Activated CD8-positive, alpha-beta T cell treated with anti-CD3 and anti-CD28 coated beads, Interleukin-2, amount 10 ng/mL, durations not matched to agents 7 days and 5 days (primary cell): ENCODE data around the gene UBE2J1. TPM values are rescaled to one million over a fixed set of nuclear protein-coding genes. Genes with fewer than 3 reads are reported as not detected.

ENCODE experiments used
- ATAC-seq: fragments of 150-1000 bp; cut with Tn5 transposase; one replicate; pipeline ENCODE4 v1.10.0; 2021; ENCODE audit warnings: moderate library complexity
- CTCF ChIA-PET: fragments of 350-600 bp; sonication (Branson Sonifier 250); formaldehyde crosslinking; loops from one replicate; lab custom pipeline; 2021; ENCODE audit warnings: antibody characterized with exemption; lab: Charles Lee
- POLR2A ChIA-PET: fragments of 350-600 bp; sonication (Branson Sonifier 250); formaldehyde crosslinking; loops from one replicate; lab custom pipeline; 2021; ENCODE audit warnings: antibody characterized with exemption; lab: Charles Lee
- DNase-seq: peaks from one replicate; pipeline ENCODE4 v3.0.0-alpha.2; 2020
- H3K27ac Mint-ChIP-seq: one replicate; pipeline ENCODE4 v1.8.0; 2021; ENCODE audit warnings: mild to moderate bottlenecking, mixed read lengths
- H3K27me3 Mint-ChIP-seq: one replicate; pipeline ENCODE4 v1.8.0; 2021; ENCODE audit warnings: low read depth, mixed read lengths
- H3K36me3 Mint-ChIP-seq: one replicate; pipeline ENCODE4 v1.8.0; 2021; ENCODE audit warnings: low read depth, mixed read lengths
- H3K4me1 Mint-ChIP-seq: one replicate; pipeline ENCODE4 v1.8.0; 2021; ENCODE audit warnings: low read depth, mixed read lengths
- H3K4me3 Mint-ChIP-seq: one replicate; pipeline ENCODE4 v1.8.0; 2021; ENCODE audit warnings: mild to moderate bottlenecking, mixed read lengths
- H3K9me3 Mint-ChIP-seq: one replicate; pipeline ENCODE4 v1.8.0; 2022; ENCODE audit warnings: mixed read lengths; ENCODE audit not compliant: insufficient read depth
- total RNA-seq, 2 experiments: library from RNA; stranded (reverse); gene quantifications; one replicate each; pipeline ENCODE4 v1.2.3, GENCODE V29; 2021

UBE2J1 gene
- total RNA-seq, 2 experiments from 2014 or later = 30.1 to 30.3 TPM

GRCh38 chr6:89364586-89364985, 12.1 kb upstream of the UBE2J1 start:
- ATAC-seq (no peak), DNase-seq (no peak)
- Mint-ChIP-seq H3K4me3 (no peak overlapping the region), H3K27me3 (peaks cover under 1% of the 10 kb centered on the region), H3K36me3 (peaks cover 6% of the 10 kb centered on the region), H3K27ac (no peak overlapping the region), H3K4me1 (peaks cover 42% of the 10 kb centered on the region), H3K9me3 (peaks cover 8% of the 10 kb centered on the region)
- ChIA-PET CTCF (interaction anchor here (1.4 to 7.5 kb wide), 4 partner anchors 10 to 381 kb away, joined by 12 to 135 read pairs (median 74); partner anchors contain the start of gene UBE2J1), POLR2A (interaction anchor here (1.1 to 1.8 kb wide), 2 partner anchors 8 to 12 kb away, joined by 4 to 7 read pairs; partner anchors contain the start of gene UBE2J1)

- H3K4me3 Mint-ChIP-seq = no peak overlapping the region
- peak overlapping the region; percentile 24 for H3K27ac Mint-ChIP-seq
- H3K9me3 Mint-ChIP-seq = peaks cover 8% of the 10 kb centered on the region
- ChIA-PET POLR2A (no interaction called here), CTCF (interaction anchor here (1.7 to 7.5 kb wide), 2 partner anchors 13 to 71 kb away, joined by 5 to 123 read pairs; no protein-coding TSS in a partner anchor)
- peaks cover 65% of the 10 kb centered on the region for H3K4me1 Mint-ChIP-seq
- no peak for DNase-seq
- peaks cover 8% of the 10 kb centered on the region for H3K36me3 Mint-ChIP-seq
- H3K27me3 Mint-ChIP-seq = no peaks in the 10 kb centered on the region
- ATAC-seq = no peak
Measured at GRCh38 chr6:89361171-89361570, 8.6 kb upstream of the UBE2J1 start.

DNA sequence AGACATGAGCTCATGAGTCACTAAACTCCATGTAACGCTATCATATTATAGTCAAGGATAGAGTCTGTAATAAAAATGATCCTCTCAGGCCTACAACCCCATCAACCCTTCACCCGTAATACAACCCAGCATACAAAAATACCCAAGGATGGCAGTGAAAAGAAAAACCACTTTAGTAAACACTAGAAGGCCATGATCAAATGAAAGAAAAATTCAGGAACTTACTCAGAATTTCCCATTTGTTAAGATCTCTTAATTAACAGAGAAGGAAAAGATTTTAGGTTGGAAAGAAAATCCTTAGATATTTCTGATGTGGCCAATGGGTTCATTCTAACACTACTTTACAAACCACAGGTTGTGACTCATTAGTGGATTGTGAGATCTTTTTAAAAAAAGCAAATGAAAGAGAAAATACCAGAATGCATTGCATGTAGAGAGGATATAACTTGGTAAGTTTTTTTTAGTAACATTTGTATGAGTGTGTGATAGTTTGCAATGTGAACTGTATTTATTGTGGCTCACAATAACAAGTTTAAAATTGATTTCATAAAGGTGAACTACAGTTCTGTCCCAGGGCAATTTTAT, 8.0 kb upstream of the UBE2J1 start:
- ChIA-PET POLR2A (interaction anchor here (0.6 to 1.3 kb wide), 2 partner anchors 9 to 60 kb away, joined by 3 to 4 read pairs; no protein-coding TSS in a partner anchor), CTCF (interaction anchor here (1.9 to 7.5 kb wide), 2 partner anchors 10 to 14 kb away, joined by 11 to 123 read pairs; no protein-coding TSS in a partner anchor)
- Mint-ChIP-seq H3K27me3 (no peaks in the 10 kb centered on the region), H3K4me1 (peaks cover 69% of the 10 kb centered on the region), H3K9me3 (peaks cover 8% of the 10 kb centered on the region), H3K27ac (peak overlapping the region; percentile 24), H3K36me3 (peaks cover 8% of the 10 kb centered on the region), H3K4me3 (peak overlapping the region; percentile 0)
- ATAC-seq (peak; percentile 62), DNase-seq (no peak)

DNA sequence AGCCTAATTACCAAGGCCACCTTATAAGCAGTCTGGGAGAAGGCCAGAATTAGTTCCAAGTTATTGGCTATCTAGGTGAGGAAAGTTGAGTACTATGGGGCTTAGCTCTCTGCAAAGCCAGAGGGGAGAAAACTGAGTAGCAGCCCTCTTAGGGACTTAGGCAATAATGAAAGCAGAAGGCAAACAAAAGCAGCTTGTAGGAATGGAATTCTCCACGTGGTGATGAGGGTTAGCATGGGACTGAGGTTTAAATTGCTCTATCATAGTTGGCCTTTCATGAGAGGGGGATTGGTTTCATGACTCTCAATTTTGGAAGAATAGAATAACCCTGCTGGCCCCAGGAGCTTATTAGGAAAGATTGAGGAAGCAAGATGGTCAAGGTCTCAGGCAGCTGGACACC, 7.0 kb upstream of the UBE2J1 start:
- ATAC-seq (no peak), DNase-seq (no peak)
- no peak overlapping the region for H3K27ac Mint-ChIP-seq
- no peaks in the 10 kb centered on the region for H3K27me3 Mint-ChIP-seq
- peaks cover 8% of the 10 kb centered on the region for H3K9me3 Mint-ChIP-seq
- no peak overlapping the region for H3K4me3 Mint-ChIP-seq
- peaks cover 65% of the 10 kb centered on the region for H3K4me1 Mint-ChIP-seq
- H3K36me3 Mint-ChIP-seq = peaks cover 8% of the 10 kb centered on the region
- ChIA-PET POLR2A (interaction anchor here (0.6 to 1.3 kb wide), 5 partner anchors 9 to 469 kb away, joined by 3 to 4 read pairs (median 3); partner anchors contain the start of gene PNRC1), CTCF (interaction anchor here (1.9 to 7.5 kb wide), 2 partner anchors 9 to 15 kb away, joined by 11 to 123 read pairs; no protein-coding TSS in a partner anchor)

DNA sequence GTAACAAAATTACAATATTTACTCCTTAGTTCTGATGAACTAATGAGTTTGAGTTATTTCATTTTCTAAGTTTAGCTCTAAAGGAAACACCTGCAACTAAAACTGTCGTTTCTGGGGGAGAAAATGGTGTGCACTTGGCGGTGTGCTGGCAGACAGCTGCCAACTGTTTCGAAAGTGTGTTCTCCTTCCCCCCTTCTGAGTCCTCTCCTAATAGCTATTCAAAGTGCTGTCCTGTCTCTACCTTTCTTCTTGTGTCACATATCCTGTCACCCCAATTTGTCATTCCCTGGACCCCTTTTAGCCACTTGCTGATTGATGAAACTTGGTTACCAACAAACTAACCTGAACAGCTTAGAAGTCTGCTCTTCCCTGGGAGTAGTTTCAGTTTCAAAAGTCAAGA, 4.9 kb upstream of the UBE2J1 start:
- peaks cover 8% of the 10 kb centered on the region for H3K9me3 Mint-ChIP-seq
- H3K27me3 Mint-ChIP-seq = no peaks in the 10 kb centered on the region
- DNase-seq (peak; percentile 39), ATAC-seq (peak; percentile 30)
- peaks cover 5% of the 10 kb centered on the region for H3K36me3 Mint-ChIP-seq
- peak overlapping the region; percentile 80 for H3K4me3 Mint-ChIP-seq
- H3K4me1 Mint-ChIP-seq = peaks cover 70% of the 10 kb centered on the region
- ChIA-PET CTCF (interaction anchor here (0.9 to 9.8 kb wide), 8 partner anchors 9 to 277 kb away, joined by 3 to 135 read pairs (median 6); partner anchors contain the start of gene PNRC1), POLR2A (interaction anchor here (0.7 to 4.0 kb wide), 4 partner anchors 15 to 455 kb away, joined by 3 to 21 read pairs (median 4); partner anchors contain the start of gene PNRC1)
- peak overlapping the region; percentile 93 for H3K27ac Mint-ChIP-seq

GRCh38 chr6:89356642-89357170, 4.2 kb upstream of the UBE2J1 start:
- H3K36me3 Mint-ChIP-seq = peaks cover 8% of the 10 kb centered on the region
- DNase-seq (no peak), ATAC-seq (no peak)
- ChIA-PET CTCF (interaction anchor here (0.9 to 9.8 kb wide), 10 partner anchors 9 to 276 kb away, joined by 3 to 135 read pairs (median 4); partner anchors contain the start of gene PNRC1), POLR2A (interaction anchor here (1.0 to 4.0 kb wide), 4 partner anchors 16 to 456 kb away, joined by 3 to 21 read pairs (median 4); partner anchors contain the start of gene PNRC1)
- H3K27ac Mint-ChIP-seq = peak overlapping the region; percentile 93
- no peaks in the 10 kb centered on the region for H3K27me3 Mint-ChIP-seq
- H3K9me3 Mint-ChIP-seq = peaks cover 8% of the 10 kb centered on the region
- peak overlapping the region; percentile 80 for H3K4me3 Mint-ChIP-seq
- H3K4me1 Mint-ChIP-seq = peaks cover 72% of the 10 kb centered on the region

- H3K27ac Mint-ChIP-seq = no peak overlapping the region
- H3K36me3 Mint-ChIP-seq = peaks cover 10% of the 10 kb centered on the region
- peaks cover 72% of the 10 kb centered on the region for H3K4me1 Mint-ChIP-seq
- H3K9me3 Mint-ChIP-seq = peaks cover 2% of the 10 kb centered on the region
- CTCF ChIA-PET = interaction anchor here (1.3 to 9.8 kb wide), 4 partner anchors 11 to 58 kb away, joined by 3 to 135 read pairs (median 29); no protein-coding TSS in a partner anchor
- H3K27me3 Mint-ChIP-seq = no peaks in the 10 kb centered on the region
- H3K4me3 Mint-ChIP-seq = no peak overlapping the region
- POLR2A ChIA-PET = interaction anchor here (0.6 to 4.0 kb wide), 3 partner anchors 11 to 275 kb away, joined by 3 to 21 read pairs (median 3); partner anchors contain the start of gene PNRC1
- ATAC-seq (no peak), DNase-seq (no peak)
Measured at GRCh38 chr6:89355511-89356194, 3.1 kb upstream of the UBE2J1 start.

GRCh38 chr6:89353702-89354392, 1.3 kb upstream of the UBE2J1 start:
- Mint-ChIP-seq H3K27ac (peak overlapping the region; percentile 91), H3K27me3 (no peaks in the 10 kb centered on the region), H3K4me1 (peaks cover 76% of the 10 kb centered on the region), H3K9me3 (no peaks in the 10 kb centered on the region), H3K4me3 (peak overlapping the region; percentile 98), H3K36me3 (peaks cover 20% of the 10 kb centered on the region)
- ATAC-seq = no peak
- POLR2A ChIA-PET = interaction anchor here (4.0 kb wide), 1 partner anchor 274 kb away, joined by 21 read pairs; the partner anchor contains the start of gene PNRC1
- no peak for DNase-seq
- CTCF ChIA-PET = interaction anchor here (0.7 to 9.8 kb wide), 5 partner anchors 13 to 353 kb away, joined by 3 to 135 read pairs (median 8); no protein-coding TSS in a partner anchor

- Mint-ChIP-seq H3K36me3 (peaks cover 25% of the 10 kb centered on the region), H3K4me1 (peaks cover 80% of the 10 kb centered on the region), H3K9me3 (no peaks in the 10 kb centered on the region), H3K27me3 (no peaks in the 10 kb centered on the region), H3K27ac (peak overlapping the region; percentile 91), H3K4me3 (peak overlapping the region; percentile 98)
- ChIA-PET CTCF (interaction anchor here (0.7 to 9.8 kb wide), 4 partner anchors 13 to 354 kb away, joined by 3 to 135 read pairs (median 3); no protein-coding TSS in a partner anchor), POLR2A (interaction anchor here (1.2 to 3.8 kb wide), 7 partner anchors 10 to 285 kb away, joined by 3 to 35 read pairs (median 8); partner anchors contain the start of genes PM20D2 and PNRC1)
- no peak for ATAC-seq
- peak; percentile 38 for DNase-seq
Measured at GRCh38 chr6:89353118-89353556, 615 bp upstream of the UBE2J1 start.

DNA sequence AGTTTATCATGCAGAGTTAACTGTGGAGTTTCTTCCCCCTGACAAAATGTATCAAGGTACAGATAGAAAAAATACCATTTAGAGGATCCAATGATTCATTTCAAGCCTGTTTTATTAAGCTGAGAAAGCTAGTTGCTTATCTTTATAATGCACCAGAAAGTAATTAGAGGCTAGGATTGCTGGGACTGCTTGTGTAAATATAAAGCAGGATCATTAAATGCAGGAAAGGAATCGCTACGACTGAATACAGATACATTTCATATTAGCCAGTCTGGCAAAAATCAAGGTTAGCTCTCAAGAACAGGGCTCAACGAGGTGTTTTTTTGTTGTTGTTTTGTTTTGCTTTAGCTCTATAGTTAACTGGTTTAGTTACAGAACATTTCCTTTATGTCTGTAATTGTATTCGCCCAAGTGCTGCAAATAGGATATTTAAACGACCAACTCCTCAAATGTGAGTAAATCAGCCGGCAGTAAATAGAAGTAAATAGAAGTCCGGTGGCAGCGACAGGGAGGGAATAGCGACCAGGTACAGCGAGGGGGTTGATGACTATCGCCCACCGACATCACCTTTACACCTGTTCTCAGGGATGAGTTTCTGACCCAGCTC, 748 bp downstream of the UBE2J1 start:
- peak overlapping the region; percentile 91 for H3K27ac Mint-ChIP-seq
- H3K4me1 Mint-ChIP-seq = peaks cover 73% of the 10 kb centered on the region
- POLR2A ChIA-PET = interaction anchor here (0.8 to 3.8 kb wide), 10 partner anchors 8 to 287 kb away, joined by 3 to 35 read pairs (median 6); partner anchors contain the start of genes LYRM2, PM20D2 and PNRC1
- ATAC-seq (no peak), DNase-seq (no peak)
- CTCF ChIA-PET = interaction anchor here (0.6 to 9.8 kb wide), 9 partner anchors 8 to 369 kb away, joined by 3 to 135 read pairs (median 7); partner anchors contain the start of gene PNRC1
- peaks cover 26% of the 10 kb centered on the region for H3K36me3 Mint-ChIP-seq
- H3K4me3 Mint-ChIP-seq = peak overlapping the region; percentile 98
- H3K9me3 Mint-ChIP-seq = no peaks in the 10 kb centered on the region
- H3K27me3 Mint-ChIP-seq = no peaks in the 10 kb centered on the region
